OCI-LY1 (cell line): ENCODE data around the gene SLC14A1.
A peak's percentile ranks its signal among the peaks of the same experiment; 100 is the strongest.

Experiments
- EZH2 ChIP-seq: fragments of 200-600 bp; sonication (generic), shearing (Covaris generic); IDR thresholded peaks from 2 replicates; pipeline ENCODE4 v1.8.0; 2017; ENCODE audit warnings: borderline replicate concordance, mixed run types, mild to moderate bottlenecking, antibody characterized with exemption, low read length, moderate library complexity, mixed read lengths
- TF ChIP-seq, protein P1 (sequence below): fragments of 200-600 bp; sonication (generic), shearing (Covaris generic); IDR thresholded peaks from 2 replicates; pipeline ENCODE4 v1.5.1; 2017; ENCODE audit warnings: mild to moderate bottlenecking, antibody characterized with exemption, low read length, moderate library complexity, mixed read lengths

DNA sequence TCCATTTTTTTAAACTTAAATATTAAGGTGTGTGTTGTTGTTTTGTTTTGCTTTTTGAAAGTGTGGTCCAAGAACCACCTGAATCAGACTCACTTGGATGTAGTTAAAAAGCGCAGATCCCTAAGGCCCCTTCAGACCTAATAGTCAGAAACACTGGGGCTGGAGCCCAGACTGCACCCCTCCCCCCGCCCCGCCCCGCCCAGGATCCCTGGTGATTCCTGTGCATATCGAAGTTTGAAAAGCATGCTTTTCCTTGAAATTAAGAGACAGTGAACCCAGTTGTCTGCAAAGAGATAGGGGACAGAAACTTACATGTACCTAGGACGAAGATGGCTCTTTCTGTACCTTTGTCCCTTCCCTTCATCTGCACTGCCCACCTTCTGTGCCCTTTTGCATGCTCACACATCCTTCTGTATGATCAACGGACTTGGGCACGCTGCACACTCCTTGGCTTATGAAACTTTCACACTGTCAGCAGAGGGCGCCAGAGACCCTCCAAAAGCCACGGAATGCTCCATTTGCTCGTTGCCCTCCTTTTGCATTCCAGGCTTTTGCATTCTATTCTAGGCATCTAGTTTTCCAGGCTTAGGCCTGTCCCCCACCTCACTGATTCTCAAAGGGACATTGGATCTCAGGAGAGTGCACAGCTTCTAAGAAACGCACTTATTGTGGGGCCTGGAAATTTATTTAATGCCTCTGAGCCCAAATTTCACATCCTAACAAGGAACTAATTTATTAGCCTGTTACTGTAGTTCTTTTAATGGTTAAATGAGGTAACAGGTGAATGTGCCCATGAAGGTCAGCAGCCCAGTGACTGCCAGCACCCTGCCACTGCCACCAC is 32.8 kb upstream of the SLC14A1 start:
- no peak for TF ChIP-seq EZH2
- TF ChIP-seq, protein P1, sequence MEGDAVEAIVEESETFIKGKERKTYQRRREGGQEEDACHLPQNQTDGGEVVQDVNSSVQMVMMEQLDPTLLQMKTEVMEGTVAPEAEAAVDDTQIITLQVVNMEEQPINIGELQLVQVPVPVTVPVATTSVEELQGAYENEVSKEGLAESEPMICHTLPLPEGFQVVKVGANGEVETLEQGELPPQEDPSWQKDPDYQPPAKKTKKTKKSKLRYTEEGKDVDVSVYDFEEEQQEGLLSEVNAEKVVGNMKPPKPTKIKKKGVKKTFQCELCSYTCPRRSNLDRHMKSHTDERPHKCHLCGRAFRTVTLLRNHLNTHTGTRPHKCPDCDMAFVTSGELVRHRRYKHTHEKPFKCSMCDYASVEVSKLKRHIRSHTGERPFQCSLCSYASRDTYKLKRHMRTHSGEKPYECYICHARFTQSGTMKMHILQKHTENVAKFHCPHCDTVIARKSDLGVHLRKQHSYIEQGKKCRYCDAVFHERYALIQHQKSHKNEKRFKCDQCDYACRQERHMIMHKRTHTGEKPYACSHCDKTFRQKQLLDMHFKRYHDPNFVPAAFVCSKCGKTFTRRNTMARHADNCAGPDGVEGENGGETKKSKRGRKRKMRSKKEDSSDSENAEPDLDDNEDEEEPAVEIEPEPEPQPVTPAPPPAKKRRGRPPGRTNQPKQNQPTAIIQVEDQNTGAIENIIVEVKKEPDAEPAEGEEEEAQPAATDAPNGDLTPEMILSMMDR = peak; percentile 93
